HG03039 (cell line): ENCODE data around the gene NDRG4.
"Not testable (repeated sequence)": the region's sequence is repeated elsewhere in the genome, so short reads cannot be mapped to it uniquely, and the experiment has no call there.

Experiments
- ATAC-seq: cut with Tn5 transposase; IDR thresholded peaks from one replicate; pipeline ENCODE4 v1.9.1; 2021; ENCODE audit warnings: mild to moderate bottlenecking, moderate library complexity; ENCODE audit not compliant: unreplicated experiment

Gene NDRG4

DNA sequence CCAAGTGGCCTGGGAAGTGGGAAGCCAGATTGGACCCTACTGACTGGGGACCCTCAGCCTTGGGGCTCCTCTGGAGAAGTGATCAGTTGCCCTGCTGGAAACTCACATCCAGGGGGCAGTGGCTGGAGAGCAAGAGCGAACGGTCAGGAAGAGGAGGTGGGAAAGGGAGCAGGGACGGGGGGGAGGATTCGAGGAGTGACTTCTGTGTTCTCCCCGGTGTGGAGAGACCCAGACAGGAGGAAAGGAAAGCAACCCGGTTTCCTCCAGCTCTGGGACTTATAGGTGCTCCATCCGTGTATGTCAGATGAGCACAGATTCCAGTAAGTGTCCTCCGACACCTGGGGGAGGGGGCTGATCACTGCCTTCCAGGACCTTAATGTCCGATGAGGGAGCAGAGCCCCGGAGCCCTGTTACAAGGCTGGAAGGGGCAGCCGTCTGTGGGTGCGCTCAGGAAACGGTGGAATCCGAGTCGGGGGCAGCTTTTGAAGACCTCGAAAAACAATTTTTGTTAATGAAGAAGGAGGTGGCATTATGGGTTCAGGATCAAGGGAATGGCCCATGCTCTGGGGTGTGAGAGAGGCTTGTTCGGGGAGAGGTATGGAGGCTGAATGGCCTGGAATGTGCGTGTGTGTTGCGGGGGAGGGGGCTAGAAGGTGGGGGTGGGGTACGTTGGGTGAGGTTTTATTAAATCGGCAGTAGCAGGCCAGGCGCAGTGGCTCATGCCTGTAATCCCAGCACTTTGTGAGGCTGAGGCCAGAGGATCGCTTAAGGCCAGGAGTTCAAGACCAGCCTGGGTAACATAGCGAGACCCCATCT, 34.8 kb upstream of the NDRG4 start:
- no peak for ATAC-seq

DNA sequence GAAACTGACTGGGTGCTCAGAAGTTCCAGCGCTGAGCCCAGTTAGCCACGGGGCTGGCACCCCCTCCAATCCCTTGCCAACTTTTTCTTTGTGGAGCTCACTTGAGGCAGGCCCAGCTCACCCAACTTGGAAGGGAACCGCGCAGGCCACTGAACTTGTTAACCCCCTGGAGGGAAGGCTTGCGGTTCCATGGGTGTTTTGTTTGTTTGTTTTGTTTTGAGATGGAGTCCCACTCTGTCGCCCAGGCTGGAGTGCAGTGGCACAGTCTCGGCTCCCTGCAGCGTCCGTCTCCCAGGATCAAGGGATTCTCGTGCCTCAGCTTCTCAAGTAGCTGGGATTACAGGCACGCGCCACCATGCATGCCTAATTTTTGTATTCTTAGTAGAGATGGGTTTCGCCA, 34.1 kb upstream of the NDRG4 start:
- no peak for ATAC-seq

DNA sequence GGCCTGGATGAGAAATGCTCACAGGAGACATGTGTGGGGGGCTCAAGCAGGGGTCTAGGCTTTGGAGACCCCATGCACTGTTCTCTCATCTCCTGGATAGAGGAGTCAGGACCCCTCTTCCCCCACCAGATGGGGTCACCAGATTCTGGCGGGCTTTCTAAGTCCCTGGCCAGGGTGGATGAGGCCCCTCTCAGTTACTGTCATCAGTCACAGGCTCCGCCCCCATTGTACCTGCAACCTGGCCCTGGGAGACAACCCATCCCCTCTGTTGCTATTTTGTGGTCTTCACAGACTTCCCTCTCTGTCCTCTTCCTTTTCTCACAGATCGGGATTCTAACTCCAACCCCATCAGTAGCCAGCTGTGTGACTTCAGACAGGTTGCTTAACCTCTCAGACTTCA, 33.5 kb upstream of the NDRG4 start:
- no peak for ATAC-seq

DNA sequence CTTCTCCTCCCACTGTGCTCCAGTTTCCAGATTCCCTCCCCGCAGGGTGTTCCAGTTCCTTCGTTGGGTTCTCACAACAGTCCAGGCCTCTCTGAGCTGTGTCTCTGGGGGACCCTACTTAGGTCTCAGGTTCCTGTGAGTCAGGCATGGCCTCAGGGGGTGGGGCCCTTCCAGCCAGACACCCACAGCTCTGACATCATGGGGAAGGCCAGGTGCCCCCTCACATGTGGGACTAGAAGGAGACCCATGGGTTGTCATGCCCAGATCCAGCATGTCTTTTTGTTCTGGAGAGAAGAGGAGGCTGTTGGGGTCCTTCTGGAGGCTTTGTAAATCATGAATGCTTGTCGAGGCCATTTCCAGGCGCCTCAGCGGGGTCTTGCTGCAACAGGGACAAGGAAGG, 32.0 kb upstream of the NDRG4 start:
- no peak for ATAC-seq

DNA sequence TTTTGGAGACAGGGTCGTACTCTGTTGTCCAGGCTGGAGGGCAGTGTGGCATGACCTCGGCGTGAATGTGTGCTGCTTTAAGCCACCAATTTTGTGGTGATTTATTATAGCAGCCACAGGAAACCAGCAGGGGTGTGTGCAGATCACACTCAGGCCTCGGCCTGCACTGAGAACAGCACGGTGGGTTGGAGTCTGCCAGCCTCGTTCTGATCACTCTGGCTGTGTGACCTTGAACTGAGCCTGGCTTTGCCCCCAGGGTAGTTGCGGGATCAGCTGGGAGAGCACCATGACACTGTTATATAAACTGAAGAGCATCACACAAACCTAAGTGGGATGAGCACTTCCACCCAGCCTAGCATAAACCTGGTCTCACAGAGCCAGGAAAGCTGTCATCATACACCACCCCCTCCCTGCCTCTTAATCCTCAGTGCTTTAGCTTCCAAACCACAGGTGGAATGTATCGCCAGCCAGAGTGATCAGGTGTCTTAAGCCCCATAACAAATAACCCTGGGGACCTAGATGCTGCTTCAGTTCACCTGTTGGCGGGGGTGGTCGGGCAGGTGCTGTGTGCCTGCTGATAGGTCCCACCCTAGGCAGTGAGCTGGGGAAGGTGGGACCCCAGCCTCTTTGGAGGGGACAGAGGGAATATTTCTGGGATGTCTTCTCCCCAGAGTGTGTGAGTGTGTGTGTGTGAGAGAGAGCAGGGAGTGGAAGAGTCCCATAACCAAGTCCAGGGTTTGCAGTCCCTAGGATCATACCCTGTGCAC, 28.6 kb upstream of the NDRG4 start:
- ATAC-seq = no peak

DNA sequence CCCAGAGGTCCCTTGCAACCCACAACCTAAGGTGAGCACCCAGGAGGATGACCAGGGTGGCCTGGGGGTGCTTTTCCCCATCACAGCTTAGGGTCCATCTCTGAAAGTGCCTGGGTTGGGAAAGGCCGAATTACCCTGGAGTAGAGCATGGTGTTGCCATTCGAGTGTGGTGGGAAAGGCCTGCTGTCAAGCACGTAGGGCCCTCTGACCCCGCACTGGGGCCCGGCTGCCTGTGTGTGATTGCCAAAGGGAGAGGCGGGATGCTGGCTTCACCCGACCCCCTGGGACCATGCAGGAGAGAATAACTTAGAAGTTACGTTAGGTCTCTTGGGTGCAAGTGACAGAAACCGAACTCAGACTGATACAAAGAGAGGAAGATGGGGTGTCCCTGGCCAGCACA, 27.7 kb upstream of the NDRG4 start:
- no peak for ATAC-seq

DNA sequence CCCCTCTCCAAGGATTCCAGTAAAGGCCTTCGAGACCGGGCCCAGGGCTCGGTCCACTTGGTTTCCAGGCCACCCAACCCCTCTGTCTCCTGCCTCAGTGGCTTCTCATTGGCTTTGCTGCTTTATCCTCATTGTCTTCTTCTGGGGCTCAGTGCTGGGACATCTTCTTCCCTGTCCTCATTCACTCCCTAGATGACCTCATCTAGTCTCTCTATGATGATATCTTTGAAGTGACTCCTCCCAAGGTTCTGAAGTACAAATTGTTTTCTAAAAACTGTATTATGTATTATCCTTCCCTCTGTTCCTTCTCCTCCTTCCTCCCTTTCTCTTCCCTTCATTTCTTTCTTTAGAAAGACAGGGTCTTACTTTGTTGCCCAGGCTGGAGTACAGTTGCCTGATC, 27.1 kb upstream of the NDRG4 start:
- no peak for ATAC-seq

DNA sequence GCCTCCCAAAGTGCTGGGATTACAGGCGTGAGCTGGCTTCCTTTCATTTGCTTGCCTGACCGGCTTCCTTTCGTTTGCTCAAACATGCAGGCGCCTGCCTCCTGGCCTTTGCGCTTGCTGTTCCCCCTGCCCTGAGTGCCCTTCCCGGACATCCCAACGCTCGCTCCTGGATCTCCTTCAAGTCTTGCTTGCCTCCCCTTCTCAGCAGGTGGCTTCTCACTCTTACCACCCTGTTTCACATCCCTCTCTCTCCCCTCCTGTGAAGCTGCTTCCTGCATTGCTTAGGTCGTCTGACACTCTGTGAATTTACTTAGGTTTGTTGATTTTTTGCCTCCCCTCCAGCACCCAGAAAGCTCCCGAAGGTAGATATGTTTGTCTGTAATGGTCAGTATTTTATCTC, 25.6 kb upstream of the NDRG4 start:
- no peak for ATAC-seq

DNA sequence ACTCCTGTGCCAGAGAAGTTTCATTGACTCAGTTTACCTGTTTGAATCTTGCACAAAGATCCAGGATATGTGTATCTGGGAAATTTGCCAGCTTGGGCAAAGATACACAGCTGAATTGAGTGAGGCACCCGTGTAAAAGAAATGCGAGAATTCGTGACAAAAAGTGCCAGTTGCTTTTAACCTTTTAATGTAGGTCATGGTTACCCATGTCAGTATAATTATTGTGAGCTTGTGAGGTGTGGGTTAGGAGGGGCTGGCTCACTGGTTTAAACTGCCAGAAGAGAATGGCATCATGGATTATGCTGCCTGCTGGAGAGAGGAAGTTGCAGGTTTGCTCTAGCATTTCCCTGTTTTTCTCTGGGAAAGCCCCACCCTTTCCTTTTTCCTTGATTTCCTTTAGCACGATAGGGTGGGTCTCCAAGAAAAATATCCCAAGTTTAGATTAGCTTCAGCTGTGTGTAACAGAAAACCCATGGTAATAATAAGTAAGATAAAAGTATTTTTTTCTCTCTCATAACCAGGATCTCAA, 24.8 kb upstream of the NDRG4 start:
- ATAC-seq = no peak

DNA sequence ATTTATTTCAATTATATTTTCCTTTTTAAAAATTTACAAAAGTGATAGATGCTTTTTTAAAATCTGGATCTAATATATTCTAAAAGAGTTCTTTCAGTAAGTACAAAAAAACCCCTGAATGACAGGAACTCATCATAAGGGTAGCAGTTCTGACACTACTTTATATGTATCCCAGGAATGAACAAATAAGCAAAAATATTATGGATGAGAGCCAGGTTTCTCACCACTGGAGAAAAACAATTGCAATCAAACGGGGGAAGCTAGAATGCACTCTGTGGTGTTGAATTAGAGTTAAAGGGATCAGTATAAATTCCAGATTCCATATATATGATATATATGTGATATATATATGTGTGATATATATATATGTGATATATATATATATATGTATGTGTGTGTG, 23.2 kb upstream of the NDRG4 start:
- no peak for ATAC-seq

DNA sequence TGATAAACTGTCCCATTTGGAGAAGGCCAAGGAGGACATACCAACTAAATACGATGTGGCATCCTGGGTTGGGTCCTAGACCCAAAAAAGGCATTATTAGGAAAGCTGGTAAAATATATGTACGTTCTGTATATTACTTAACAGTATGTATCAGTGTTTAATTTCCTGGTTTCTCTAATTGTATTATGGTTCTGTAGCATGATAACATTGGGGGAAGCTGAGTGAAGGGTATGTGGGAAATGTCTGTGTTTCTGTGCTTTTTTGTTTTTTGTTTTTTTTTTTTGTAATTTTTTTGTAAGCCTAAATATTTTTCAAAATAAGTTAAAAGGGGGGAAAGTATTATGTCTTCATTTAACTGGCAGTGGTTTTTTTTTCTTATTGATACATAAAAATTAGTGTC, 21.5 kb upstream of the NDRG4 start:
- no peak for ATAC-seq

DNA sequence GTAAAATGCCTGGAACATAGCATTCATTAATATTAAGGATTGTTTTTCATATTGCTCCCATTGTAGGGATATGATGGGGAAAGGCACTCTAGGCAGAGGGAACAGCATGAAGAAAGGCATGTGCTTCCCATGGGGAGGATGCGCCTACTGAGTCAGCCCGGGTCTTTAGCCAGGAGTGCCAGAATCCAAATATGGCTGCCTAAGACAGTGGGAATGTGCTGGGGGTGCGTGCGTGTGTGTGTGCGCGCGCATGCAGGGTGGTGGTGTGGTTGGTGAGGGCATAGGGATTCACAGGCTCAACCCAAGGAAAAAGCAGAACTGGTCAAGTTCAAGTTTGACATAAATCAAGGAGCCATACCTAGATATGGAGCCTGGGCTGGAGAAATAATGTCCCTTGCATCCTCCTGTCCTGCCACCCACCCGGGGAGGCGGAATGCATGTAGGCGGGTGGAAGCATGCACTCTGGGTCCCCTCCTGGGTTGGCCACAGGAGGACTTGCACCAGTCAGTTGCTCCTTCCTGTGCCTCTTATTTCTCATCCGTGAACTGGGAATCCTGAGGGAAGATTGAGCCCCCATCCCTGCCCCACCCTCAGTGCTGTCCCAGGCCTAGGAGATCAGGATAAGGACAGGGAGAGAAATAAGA, 18.6 kb upstream of the NDRG4 start:
- no peak for ATAC-seq

DNA sequence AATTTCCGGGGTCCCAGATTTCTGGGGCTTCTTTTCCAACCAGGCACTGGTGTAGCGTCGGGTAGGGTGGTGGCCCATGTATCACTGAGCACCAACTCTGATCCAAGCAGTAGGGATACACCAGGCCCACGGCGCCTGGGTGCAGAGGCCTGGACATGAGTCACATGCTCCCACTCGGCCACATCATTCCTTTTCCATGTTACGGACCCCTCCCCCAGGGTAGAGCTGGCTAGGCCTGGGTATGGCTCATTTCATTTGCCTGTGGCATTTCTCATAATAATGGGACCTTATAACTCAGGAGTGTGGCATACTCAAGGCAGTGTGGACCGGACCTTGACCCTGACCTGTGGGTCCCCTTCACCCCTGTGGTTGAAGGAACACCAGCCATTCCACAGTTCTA, 18.0 kb upstream of the NDRG4 start:
- ATAC-seq = no peak

DNA sequence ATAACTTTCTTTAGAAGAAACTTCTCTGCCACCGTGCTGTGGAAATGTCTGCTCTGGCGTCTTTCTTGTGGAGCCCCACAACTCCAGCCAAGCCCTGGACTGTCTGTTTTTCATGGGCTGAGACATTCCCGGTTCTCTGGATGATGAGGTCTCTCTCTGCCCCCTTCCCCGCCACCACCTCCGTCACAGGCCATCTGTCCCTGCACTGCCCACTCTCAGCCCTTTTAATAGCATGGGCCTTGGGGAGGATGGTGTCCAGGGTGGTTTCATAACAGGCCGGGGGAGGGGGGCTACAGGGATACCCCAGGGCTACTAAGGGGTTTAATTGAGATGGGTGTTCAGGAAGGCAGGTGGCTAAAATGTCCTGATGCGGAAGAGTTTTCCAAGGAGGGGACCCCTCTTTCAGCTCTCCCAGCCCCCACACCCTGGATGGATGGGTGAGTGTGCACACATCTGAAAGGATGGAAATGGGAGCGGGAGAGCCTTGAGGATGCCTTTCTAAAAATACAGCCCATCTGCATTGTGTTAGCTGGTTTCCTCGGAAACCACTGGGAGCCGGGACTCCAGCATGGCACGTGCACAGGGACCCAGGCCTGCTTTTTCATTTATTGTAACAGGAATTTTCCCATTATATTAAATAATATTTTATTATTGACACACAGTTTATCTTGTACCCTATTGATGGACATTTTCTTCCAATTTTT, 14.6 kb upstream of the NDRG4 start:
- ATAC-seq = no peak

DNA sequence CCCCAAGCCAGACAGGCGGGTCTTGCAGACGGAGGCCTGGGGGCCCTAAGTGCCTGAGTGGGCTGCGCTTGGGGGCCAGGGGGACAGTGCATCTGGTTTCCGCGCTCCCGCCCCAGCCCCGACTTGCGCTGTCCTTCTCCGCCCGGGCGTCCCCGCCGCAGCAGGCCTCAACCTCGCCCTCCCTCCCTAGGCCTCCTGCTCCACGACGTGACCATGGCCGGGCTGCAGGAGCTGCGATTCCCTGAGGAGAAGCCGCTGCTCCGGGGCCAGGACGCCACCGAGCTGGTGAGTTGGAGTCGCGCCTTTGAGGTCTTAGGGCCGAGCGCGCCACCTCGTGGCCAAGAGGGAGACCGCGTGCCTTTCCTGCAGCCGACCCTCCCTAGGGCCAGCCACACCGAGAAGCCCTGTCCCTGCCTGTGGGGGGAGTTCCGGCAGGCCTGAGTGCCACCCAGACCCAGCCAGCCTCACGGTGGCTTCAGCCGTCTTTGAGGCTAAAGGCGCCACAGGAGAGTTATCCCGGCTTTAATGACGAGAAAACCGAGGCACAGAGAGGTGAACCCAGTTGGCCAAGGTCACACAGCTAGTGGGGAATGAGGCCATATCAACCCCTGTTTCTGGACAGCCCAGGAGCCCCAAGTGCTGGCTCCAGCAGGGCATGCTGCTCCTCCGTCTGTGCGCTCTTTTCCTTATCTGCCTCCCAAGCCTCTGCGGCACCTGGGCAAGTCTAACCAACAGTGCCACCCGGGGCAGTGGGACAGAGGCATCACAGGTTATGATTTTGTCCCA, 12.2 kb upstream of the NDRG4 start:
- peak; percentile 64 for ATAC-seq

DNA sequence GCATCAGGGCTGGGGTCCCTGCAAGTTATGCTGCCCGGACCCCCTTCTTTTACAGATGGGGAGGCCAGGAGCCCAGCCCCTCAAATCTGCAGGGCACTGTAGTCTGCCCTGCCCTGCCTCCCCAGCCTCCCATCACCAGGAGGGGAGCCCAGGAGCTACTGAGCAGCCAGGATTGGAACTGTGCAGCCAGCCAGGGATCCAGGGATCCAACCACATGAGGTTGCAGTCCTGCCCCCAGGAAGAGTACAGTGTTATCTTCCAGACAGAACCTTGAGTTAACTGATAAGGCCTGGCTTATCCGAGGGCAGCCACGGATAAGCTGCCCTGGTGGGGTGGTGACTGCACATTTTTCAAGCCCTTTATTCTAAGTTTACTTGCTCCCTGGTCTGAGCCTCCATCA, 11.4 kb upstream of the NDRG4 start:
- no peak for ATAC-seq

DNA sequence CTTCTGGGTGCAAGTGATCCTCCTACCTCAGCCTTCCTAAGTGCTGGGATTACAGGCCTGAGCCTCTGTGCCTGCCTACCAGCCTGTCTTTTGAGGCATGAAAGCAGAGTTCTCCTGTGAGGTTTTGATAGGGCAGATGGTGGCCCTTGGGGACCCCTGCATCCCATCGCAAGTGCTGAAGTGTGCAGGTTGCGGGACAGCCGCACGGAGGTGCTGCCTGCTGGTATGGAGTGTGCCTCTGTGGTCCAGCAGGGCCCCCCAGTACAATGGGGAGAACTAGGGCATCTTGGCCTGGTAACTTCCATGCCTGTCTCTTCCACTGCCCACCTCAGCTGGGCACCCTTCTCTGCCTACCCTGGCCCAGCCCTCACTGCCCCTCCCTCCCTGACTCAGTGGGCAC, 9.9 kb upstream of the NDRG4 start:
- no peak for ATAC-seq

DNA sequence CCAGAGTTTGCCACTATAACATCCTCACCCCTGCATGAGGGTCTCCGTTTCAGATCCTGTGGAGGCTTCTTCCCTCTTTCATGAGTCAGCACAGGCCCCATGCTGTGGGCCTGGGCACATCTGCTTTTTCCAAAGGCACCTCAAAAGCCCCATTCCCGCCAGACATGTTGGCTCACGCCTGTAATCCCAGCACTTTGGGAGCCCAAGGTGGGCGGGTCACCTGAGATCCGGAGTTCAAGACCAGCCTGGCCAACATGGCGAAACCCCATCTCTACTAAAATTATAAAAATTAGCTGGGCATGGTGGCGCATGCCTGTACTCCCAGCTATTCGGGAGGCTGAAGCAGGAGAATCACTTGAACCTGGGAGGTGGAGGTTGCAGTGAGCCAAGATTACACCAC, 9.4 kb upstream of the NDRG4 start:
- not testable (repeated sequence) for ATAC-seq

DNA sequence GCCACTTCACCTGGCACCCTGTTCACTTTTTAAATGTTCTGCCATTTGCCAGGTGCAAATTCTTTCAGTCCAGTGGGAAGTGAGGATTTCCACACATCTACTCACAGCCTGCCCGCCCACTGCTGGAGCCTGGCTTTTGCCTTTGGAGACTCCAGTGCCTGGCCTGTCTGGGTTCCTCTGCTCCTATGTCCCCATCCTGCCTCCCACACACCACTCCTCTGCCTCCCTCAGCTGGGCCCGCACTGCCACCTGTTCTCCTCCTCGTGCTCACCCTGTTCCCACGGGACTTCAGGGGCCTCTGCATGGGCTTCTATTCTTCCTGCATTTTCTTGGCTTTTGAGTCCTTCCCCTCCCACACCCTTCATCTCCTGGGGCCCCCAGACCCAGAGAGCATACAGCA, 7.9 kb upstream of the NDRG4 start:
- ATAC-seq = no peak

DNA sequence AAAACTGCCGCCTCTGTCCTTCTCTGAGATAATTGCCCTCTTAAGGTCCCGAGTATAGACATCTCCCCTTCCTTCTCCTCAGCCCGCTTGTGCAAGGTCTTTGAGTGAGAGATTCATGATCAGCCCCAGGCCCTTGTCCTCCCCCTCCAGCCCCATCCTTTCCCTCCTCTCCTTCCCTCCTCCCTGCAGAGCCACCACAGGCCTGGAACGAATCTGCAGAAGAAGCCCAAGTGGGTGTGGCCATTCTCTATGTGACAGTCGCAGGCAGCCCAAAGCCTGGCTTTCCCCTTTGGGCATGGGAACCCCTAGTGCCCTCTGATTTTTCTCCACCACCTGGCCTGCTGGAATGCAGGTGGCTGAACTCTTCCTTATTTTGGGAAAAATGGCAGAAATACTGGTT, 7.2 kb upstream of the NDRG4 start:
- no peak for ATAC-seq
